Hepatocyte (in vitro differentiated cells): ENCODE measurements around the gene VANGL2. TPM values are rescaled to one million over a fixed set of nuclear protein-coding genes. Genes with fewer than 3 reads are reported as not detected.

Experiments
- DNase-seq: peaks from one replicate; pipeline ENCODE4 v3.0.0-alpha.2; 2016; ENCODE audit warnings: low spot score
- H2AFZ ChIP-seq: fragments of 200-600 bp; sonication (generic); 2 replicates; pipeline ENCODE4 v1.6.0; 2016; ENCODE audit warnings: antibody characterized with exemption, mild to moderate bottlenecking
- H3K27ac ChIP-seq: fragments of 200-600 bp; sonication (generic); 2 replicates; pipeline ENCODE4 v1.5.1; 2016; ENCODE audit warnings: mild to moderate bottlenecking
- H3K27me3 ChIP-seq: fragments of 200-600 bp; sonication (generic); 2 replicates; pipeline ENCODE4 v1.6.1; 2016
- H3K36me3 ChIP-seq: fragments of 200-600 bp; sonication (generic); replicated peaks from 2 replicates; pipeline ENCODE4 v1.5.1; 2016; ENCODE audit warnings: low read depth; ENCODE audit not compliant: insufficient read depth
- H3K4me1 ChIP-seq: fragments of 200-600 bp; sonication (generic); 2 replicates; pipeline ENCODE4 v1.5.1; 2016; ENCODE audit warnings: mild to moderate bottlenecking, moderate library complexity; ENCODE audit not compliant: insufficient read depth
- H3K4me2 ChIP-seq: fragments of 200-600 bp; sonication (generic); 2 replicates; pipeline ENCODE4 v1.6.0; 2016
- H3K4me3 ChIP-seq: fragments of 200-600 bp; sonication (generic); 2 replicates; pipeline ENCODE4 v1.5.1; 2016; ENCODE audit warnings: mild to moderate bottlenecking
- H3K79me2 ChIP-seq: fragments of 200-600 bp; sonication (generic); 2 replicates; pipeline ENCODE4 v1.6.0; 2017; ENCODE audit warnings: mild to moderate bottlenecking
- H3K9me2 ChIP-seq: fragments of 200-600 bp; sonication (generic); replicated peaks from 2 replicates; pipeline ENCODE4 v1.6.0; 2017; ENCODE audit warnings: mild to moderate bottlenecking; ENCODE audit not compliant: insufficient read depth
- H3K9me3 ChIP-seq: fragments of 200-600 bp; sonication (generic); 2 replicates; pipeline ENCODE4 v1.5.1; 2016; ENCODE audit warnings: low read depth, mild to moderate bottlenecking
- H4K20me1 ChIP-seq: fragments of 200-600 bp; sonication (generic); 2 replicates; pipeline ENCODE4 v1.6.0; 2016; ENCODE audit warnings: mild to moderate bottlenecking; ENCODE audit not compliant: insufficient read depth, poor library complexity, severe bottlenecking
- CTCF ChIP-seq: fragments of 200-600 bp; sonication (generic); IDR thresholded peaks from 2 replicates; pipeline ENCODE4 v1.5.1; 2016; ENCODE audit warnings: antibody characterized with exemption, mild to moderate bottlenecking; ENCODE audit not compliant: poor library complexity
- EZH2 ChIP-seq: fragments of 200-600 bp; sonication (generic); IDR thresholded peaks from 2 replicates; pipeline ENCODE4 v1.6.1; 2016; ENCODE audit warnings: antibody characterized with exemption, mild to moderate bottlenecking, borderline replicate concordance
- EZH2phosphoT487 ChIP-seq: fragments of 200-600 bp; sonication (generic); IDR thresholded peaks from one replicate; pipeline ENCODE4 v1.6.1; 2018; ENCODE audit warnings: antibody characterized with exemption, mild to moderate bottlenecking, low read depth, moderate library complexity; ENCODE audit not compliant: unreplicated experiment, severe bottlenecking
- WGBS: methylation state at CpG from one replicate; pipeline ENCODE4 v1.1.6; 2016; ENCODE audit warnings: low lambda C conversion rate; ENCODE audit errors: missing lambda C conversion rate; 5-methylcytosine and 5-hydroxymethylcytosine counted together
- polyA plus RNA-seq: library from polyadenylated mRNA; unstranded; fragments of >200 nt; fragmentation: Nextera tagmentation; extraction: Ambion mirVana; gene quantifications from 2 replicates; pipeline ENCODE4 v1.2.1, GENCODE V29; 2016
- total RNA-seq: library from RNA; depleted of rRNA; stranded (reverse); fragments of >200 nt; gene quantifications from 2 replicates; pipeline ENCODE4 v1.2.3, GENCODE V29; 2014

Gene VANGL2
- total and polyA plus RNA-seq, 2 experiments from 2014 or later = 8.2 to 10.9 TPM

- Histone ChIP-seq H3K36me3 (no peaks in the 10 kb centered on the region), H3K4me1 (no peaks in the 10 kb centered on the region), H3K4me2 (no peak overlapping the region), H3K79me2 (no peaks in the 10 kb centered on the region), H3K27ac (no peak overlapping the region), H4K20me1 (no peaks in the 10 kb centered on the region), H2AFZ (no peak overlapping the region), H3K27me3 (no peaks in the 10 kb centered on the region), H3K4me3 (no peak overlapping the region), H3K9me2 (no peaks in the 10 kb centered on the region), H3K9me3 (no peaks in the 10 kb centered on the region)
- no peak for DNase-seq
- TF ChIP-seq EZH2phosphoT487 (no peak), CTCF (no peak), EZH2 (no peak)
- WGBS = 84% methylated on average over 12 of the region's 12 CpGs
Measured at GRCh38 chr1:160363951-160364735, 36.2 kb upstream of the VANGL2 start.

GRCh38 chr1:160365325-160365724 lies 35.0 kb upstream of the VANGL2 start:
- no peak for DNase-seq
- Histone ChIP-seq H3K27me3 (no peaks in the 10 kb centered on the region), H3K4me3 (no peak overlapping the region), H3K4me1 (no peaks in the 10 kb centered on the region), H2AFZ (no peak overlapping the region), H3K27ac (no peak overlapping the region), H3K79me2 (no peaks in the 10 kb centered on the region), H3K9me3 (no peaks in the 10 kb centered on the region), H3K36me3 (no peaks in the 10 kb centered on the region), H4K20me1 (no peaks in the 10 kb centered on the region), H3K9me2 (no peaks in the 10 kb centered on the region), H3K4me2 (no peak overlapping the region)
- WGBS = 100% methylated on average over 1 of the region's 1 CpG
- TF ChIP-seq CTCF = no peak
- TF ChIP-seq EZH2 = no peak
- TF ChIP-seq EZH2phosphoT487 = no peak

GRCh38 chr1:160366731-160367515 lies 33.4 kb upstream of the VANGL2 start, which contains the start of gene NHLH1:
NHLH1 (plus strand) TSS chr1:160367071; CDS start chr1:160370732, 3,661 bp downstream.
- Histone ChIP-seq H4K20me1 (no peaks in the 10 kb centered on the region), H3K9me3 (no peaks in the 10 kb centered on the region), H3K4me1 (no peaks in the 10 kb centered on the region), H3K4me2 (no peak within 1 kb of the TSS), H2AFZ (no peak within 1 kb of the TSS), H3K27me3 (no peaks in the 10 kb centered on the region), H3K36me3 (no peaks in the 10 kb centered on the region), H3K4me3 (no peak within 1 kb of the TSS), H3K79me2 (no peaks in the 10 kb centered on the region), H3K9me2 (no peaks in the 10 kb centered on the region), H3K27ac (no peak within 1 kb of the TSS)
- WGBS = 86% methylated on average over 11 of the region's 15 CpGs
- no peak for DNase-seq
- TF ChIP-seq EZH2phosphoT487 (no peak), CTCF (no peak), EZH2 (no peak)
